DND-41 (cell line): Measurements from ENCODE around the gene NARS2.

Experiments
- ATAC-seq: fragments of 200-7000 bp; cut with Tn5 transposase; 3 replicates; pipeline ENCODE4 v1.9.1; 2021; ENCODE audit warnings: low read depth; ENCODE audit not compliant: insufficient read depth
- DNase-seq: peaks from one replicate; pipeline ENCODE4 v3.0.0-alpha.2; 2020
- H2AFZ ChIP-seq: 2 replicates; pipeline ENCODE4 v1.6.0; 2012; ENCODE audit warnings: low read depth, low read length
- H3K27ac ChIP-seq: 2 replicates; pipeline ENCODE4 v1.5.1; 2012; ENCODE audit warnings: low read length, inconsistent platforms
- H3K27me3 ChIP-seq: fragments of 200-600 bp; sonication (generic); 2 replicates; pipeline ENCODE4 v1.6.0; 2012; ENCODE audit warnings: low read length, mild to moderate bottlenecking, inconsistent platforms; ENCODE audit not compliant: insufficient read depth, poor library complexity
- H3K36me3 ChIP-seq: 2 replicates; pipeline ENCODE4 v1.5.1; 2012; ENCODE audit warnings: low read length, inconsistent platforms; ENCODE audit not compliant: insufficient read depth
- H3K4me1 ChIP-seq: 2 replicates; pipeline ENCODE4 v1.5.1; 2012; ENCODE audit warnings: mild to moderate bottlenecking, low read length; ENCODE audit not compliant: insufficient read depth
- H3K4me2 ChIP-seq: 2 replicates; pipeline ENCODE4 v1.6.0; 2012; ENCODE audit warnings: mild to moderate bottlenecking, moderate library complexity, low read length, inconsistent platforms; ENCODE audit not compliant: insufficient read depth
- H3K4me3 ChIP-seq, 2 experiments: fragments of 200-600 bp in 1 of 2; shearing (Covaris generic) in 1 of 2; 2 replicates each; pipeline ENCODE4 v1.5.1; 2012 to 2016; ENCODE audit warnings: inconsistent platforms in 2 of 2, low read length in 2 of 2, mild to moderate bottlenecking in 2 of 2, low read depth in 1 of 2, moderate library complexity in 1 of 2
- H3K79me2 ChIP-seq: 2 replicates; pipeline ENCODE4 v1.6.0; 2012; ENCODE audit warnings: low read length, inconsistent platforms; ENCODE audit not compliant: insufficient read depth
- H3K9ac ChIP-seq: 2 replicates; pipeline ENCODE4 v1.6.0; 2012; ENCODE audit warnings: low read depth, mild to moderate bottlenecking, inconsistent platforms, low read length, moderate library complexity
- H3K9me3 ChIP-seq: 2 replicates; pipeline ENCODE4 v1.5.1; 2012; ENCODE audit warnings: low read length, moderate library complexity, mild to moderate bottlenecking, inconsistent platforms; ENCODE audit not compliant: insufficient read depth, severe bottlenecking
- H4K20me1 ChIP-seq: 2 replicates; pipeline ENCODE4 v1.6.0; 2012; ENCODE audit warnings: low read length; ENCODE audit not compliant: insufficient read depth
- EZH2 ChIP-seq: IDR thresholded peaks from 3 replicates; pipeline ENCODE4 v1.6.1; 2012; ENCODE audit warnings: borderline replicate concordance, low read depth, mild to moderate bottlenecking, moderate library complexity, low read length, inconsistent platforms; ENCODE audit not compliant: severe bottlenecking
- TF ChIP-seq, protein P1 (sequence below): IDR thresholded peaks from 2 replicates; pipeline ENCODE4 v1.5.1; 2012; ENCODE audit warnings: borderline replicate concordance, low read length, moderate library complexity, mild to moderate bottlenecking; ENCODE audit not compliant: poor library complexity, severe bottlenecking; ENCODE audit errors: extremely low read depth

Gene NARS2

DNA sequence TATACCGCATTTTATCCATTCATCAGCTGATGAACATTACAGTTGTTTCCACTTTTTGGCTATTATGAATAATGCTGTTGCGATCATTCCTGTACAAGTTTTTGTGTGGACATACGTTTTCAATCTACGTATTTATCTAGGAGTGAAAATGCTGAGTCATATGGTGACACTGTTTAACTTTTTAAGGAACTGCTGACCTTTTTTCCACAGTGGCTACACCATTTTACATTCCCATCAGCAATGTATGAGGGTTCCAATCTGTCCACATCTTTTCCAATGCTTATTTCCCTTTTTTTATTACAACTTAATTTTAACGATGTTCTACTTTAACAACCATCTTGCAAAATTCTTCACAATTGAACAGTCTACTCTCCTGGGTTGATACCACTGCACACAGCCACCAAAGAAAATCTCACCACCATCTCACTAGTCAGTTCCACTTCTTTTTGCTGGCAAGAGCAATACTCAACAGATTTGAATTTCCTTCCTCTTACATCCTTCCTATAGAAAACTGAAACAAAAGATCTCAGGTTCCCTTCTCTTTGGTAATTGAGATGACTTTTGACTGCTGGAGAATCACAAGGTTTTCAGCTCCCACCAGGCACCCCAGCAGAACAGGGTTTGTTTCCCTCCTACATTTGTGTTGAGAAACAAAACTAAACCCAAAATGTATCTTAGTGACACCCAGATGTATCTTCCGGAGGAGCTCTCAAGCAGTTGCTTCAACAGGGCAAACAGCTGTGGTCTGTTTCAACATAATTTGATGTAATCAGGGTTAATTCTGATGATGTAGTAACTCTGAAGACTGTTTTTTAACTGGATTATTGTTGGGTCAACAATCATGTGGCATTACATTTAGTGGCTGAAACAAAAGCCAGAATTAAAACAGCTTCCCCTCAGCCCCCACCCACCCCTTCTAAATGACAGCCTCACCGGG, 150.1 kb downstream of the NARS2 start:
- ATAC-seq (peak; percentile 43), DNase-seq (peak; percentile 59)
- peak overlapping the region; percentile 85 for H3K27ac ChIP-seq
- H3K4me2 ChIP-seq, result peak overlapping the region; percentile 52
- H3K4me3 ChIP-seq, result peak overlapping the region in 1 of 2 experiments; percentile 40; a peak in 2 of 4 replicates
- peak overlapping the region; percentile 47 for H3K9ac ChIP-seq
- H3K27me3 ChIP-seq, result no peaks in the 10 kb centered on the region
- peak overlapping the region; percentile 46; the same call in 1 of the 2 replicates for H2AFZ ChIP-seq
- no peaks in the 10 kb centered on the region for H4K20me1 ChIP-seq
- no peaks in the 10 kb centered on the region for H3K36me3 ChIP-seq
- H3K4me1 ChIP-seq, result peaks cover 93% of the 10 kb centered on the region
- TF ChIP-seq, protein P1, sequence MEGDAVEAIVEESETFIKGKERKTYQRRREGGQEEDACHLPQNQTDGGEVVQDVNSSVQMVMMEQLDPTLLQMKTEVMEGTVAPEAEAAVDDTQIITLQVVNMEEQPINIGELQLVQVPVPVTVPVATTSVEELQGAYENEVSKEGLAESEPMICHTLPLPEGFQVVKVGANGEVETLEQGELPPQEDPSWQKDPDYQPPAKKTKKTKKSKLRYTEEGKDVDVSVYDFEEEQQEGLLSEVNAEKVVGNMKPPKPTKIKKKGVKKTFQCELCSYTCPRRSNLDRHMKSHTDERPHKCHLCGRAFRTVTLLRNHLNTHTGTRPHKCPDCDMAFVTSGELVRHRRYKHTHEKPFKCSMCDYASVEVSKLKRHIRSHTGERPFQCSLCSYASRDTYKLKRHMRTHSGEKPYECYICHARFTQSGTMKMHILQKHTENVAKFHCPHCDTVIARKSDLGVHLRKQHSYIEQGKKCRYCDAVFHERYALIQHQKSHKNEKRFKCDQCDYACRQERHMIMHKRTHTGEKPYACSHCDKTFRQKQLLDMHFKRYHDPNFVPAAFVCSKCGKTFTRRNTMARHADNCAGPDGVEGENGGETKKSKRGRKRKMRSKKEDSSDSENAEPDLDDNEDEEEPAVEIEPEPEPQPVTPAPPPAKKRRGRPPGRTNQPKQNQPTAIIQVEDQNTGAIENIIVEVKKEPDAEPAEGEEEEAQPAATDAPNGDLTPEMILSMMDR, result no peak
- no peak for TF ChIP-seq EZH2
- peaks cover 8% of the 10 kb centered on the region for H3K79me2 ChIP-seq
- H3K9me3 ChIP-seq, result no peaks in the 10 kb centered on the region

DNA sequence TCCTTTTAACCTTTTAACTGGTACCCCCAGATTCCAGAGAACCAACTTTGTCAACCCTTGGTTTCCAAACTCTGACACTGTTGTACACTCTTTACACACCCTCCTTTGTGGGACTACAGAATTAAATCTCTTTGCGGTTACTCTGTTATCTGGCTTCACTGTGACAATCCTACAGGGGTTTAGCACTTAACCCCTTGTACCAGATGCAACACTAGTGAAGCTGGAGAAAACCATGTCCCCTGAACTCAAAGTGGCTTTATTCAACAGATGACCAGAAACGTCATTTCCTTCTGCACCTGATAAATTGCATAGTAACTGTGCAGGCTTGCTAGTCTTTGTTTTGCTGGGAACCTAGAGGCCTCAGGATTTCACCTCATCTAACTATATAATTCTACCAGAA, 151.4 kb downstream of the NARS2 start:
- H3K36me3 ChIP-seq, result no peaks in the 10 kb centered on the region; the same call in 1 of the 2 replicates
- peak overlapping the region; percentile 66 for H3K27ac ChIP-seq
- no peak overlapping the region for H3K9ac ChIP-seq
- H3K9me3 ChIP-seq, result no peaks in the 10 kb centered on the region
- no peak for TF ChIP-seq EZH2
- TF ChIP-seq, protein P1, result no peak
- H3K27me3 ChIP-seq, result no peaks in the 10 kb centered on the region
- H4K20me1 ChIP-seq, result no peaks in the 10 kb centered on the region
- H3K4me2 ChIP-seq, result no peak overlapping the region
- peaks cover 21% of the 10 kb centered on the region for H3K79me2 ChIP-seq
- no peak overlapping the region for H2AFZ ChIP-seq
- H3K4me1 ChIP-seq, result peaks cover 93% of the 10 kb centered on the region
- H3K4me3 ChIP-seq, result no peak overlapping the region
- ATAC-seq, result no peak
- no peak for DNase-seq

DNA sequence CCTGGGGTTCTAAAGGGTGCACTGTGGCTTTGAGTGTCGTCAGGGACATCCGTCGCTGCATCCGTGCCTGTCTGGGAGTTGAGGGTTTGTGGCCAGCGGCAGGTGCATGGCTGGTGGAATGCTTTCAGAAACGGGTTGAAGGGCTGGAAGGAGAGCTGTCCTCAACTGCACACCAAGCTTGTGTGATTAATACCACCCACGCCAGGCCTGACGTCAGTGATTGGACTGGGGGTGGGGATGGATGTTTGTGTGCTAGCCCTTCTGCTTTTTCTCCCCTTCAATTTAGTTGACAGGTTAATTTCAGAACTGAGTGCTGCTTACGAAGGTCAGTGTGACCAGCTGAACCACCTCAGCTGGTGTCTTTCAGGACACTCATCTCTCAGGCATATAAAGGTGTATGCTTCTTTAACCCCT, 153.9 kb downstream of the NARS2 start:
- peak overlapping the region; percentile 92 for H3K9ac ChIP-seq
- peaks cover 83% of the 10 kb centered on the region for H3K4me1 ChIP-seq
- H3K36me3 ChIP-seq, result no peaks in the 10 kb centered on the region; the same call in 1 of the 2 replicates
- TF ChIP-seq EZH2, result no peak
- TF ChIP-seq, protein P1, result no peak
- peak overlapping the region; percentile 83 for H3K4me2 ChIP-seq
- peak overlapping the region; percentile 99 for H3K27ac ChIP-seq
- peak; percentile 95 for DNase-seq
- H3K4me3 ChIP-seq, result peak overlapping the region in 1 of 2 experiments; percentile 52; a peak in 2 of 4 replicates
- no peak overlapping the region; the same call in 1 of the 2 replicates for H2AFZ ChIP-seq
- H4K20me1 ChIP-seq, result no peaks in the 10 kb centered on the region
- no peaks in the 10 kb centered on the region for H3K27me3 ChIP-seq
- H3K9me3 ChIP-seq, result no peaks in the 10 kb centered on the region
- peak; percentile 71 for ATAC-seq
- peaks cover 41% of the 10 kb centered on the region for H3K79me2 ChIP-seq
